Heart right ventricle (tissue), 16 donors: Measurements from ENCODE around the gene LMBRD2. TPM values are rescaled to one million over a fixed set of nuclear protein-coding genes. Genes with fewer than 3 reads are reported as not detected.
A peak's percentile ranks its signal among the peaks of the same experiment; 100 is the strongest.

Source experiments
- ATAC-seq, 8 donors: fragments of 200-7000 bp; cut with Tn5 transposase; one replicate each; pipeline ENCODE4 v1.9.1; 2020; ENCODE audit warnings: mild to moderate bottlenecking in 8 of 8, moderate library complexity in 8 of 8, moderate number of reproducible peaks in 1 of 8
- DNase-seq, 2 donors: peaks; one replicate each; pipeline ENCODE4 v3.0.0-alpha.2; 2020
- H3K27ac ChIP-seq, 10 donors: fragments of 200-600 bp; sonication (generic) in 2 of 10; one replicate each; pipeline versions ENCODE4 v1.5.0 to v1.8.0; 2020 to 2022; ENCODE audit warnings: mild to moderate bottlenecking in 3 of 10
- H3K27me3 ChIP-seq, 7 donors: fragments of 200-600 bp; one replicate each; pipeline ENCODE4 v1.8.0; 2021 to 2022; ENCODE audit warnings: mild to moderate bottlenecking in 2 of 7
- H3K36me3 ChIP-seq, 9 donors: fragments of 200-600 bp; sonication (generic) in 1 of 9; one replicate each; pipeline versions ENCODE4 v1.5.0 to v1.8.0; 2020 to 2022; ENCODE audit warnings: mild to moderate bottlenecking in 2 of 9
- H3K4me1 ChIP-seq, 9 donors: fragments of 200-600 bp; sonication (generic) in 1 of 9; one replicate each; pipeline versions ENCODE4 v1.5.0 to v1.8.0; 2020 to 2022; ENCODE audit warnings: mild to moderate bottlenecking in 4 of 9
- H3K4me3 ChIP-seq, 10 donors: fragments of 200-600 bp; sonication (generic) in 2 of 10; one replicate each; pipeline versions ENCODE4 v1.5.0 to v1.8.0; 2020 to 2022; ENCODE audit warnings: mild to moderate bottlenecking in 7 of 10, moderate library complexity in 2 of 10
- H3K9me3 ChIP-seq, 11 donors: fragments of 200-600 bp in 10 of 11; sonication (generic) in 2 of 11; one replicate each; pipeline versions ENCODE4 v1.5.0 to v1.8.0; 2013 to 2022; ENCODE audit warnings: mild to moderate bottlenecking in 2 of 11, control low read depth in 1 of 11, moderate library complexity in 1 of 11
- WGBS, 2 donors: extraction: QIAGEN DNeasy Blood & Tissue Kit; methylation state at CpG; one replicate each; pipeline ENCODE4 v1.1.7; 2013; ENCODE audit warnings: inconsistent platforms in 1 of 2; 5-methylcytosine and 5-hydroxymethylcytosine counted together
- intact Hi-C, 10 donors: fragments of 100-400 bp; cut with DNase I; formaldehyde crosslinking; loops; one replicate each; pipeline versions ENCODE4 v1.11.1 to v1.14.2; 2022
- polyA plus RNA-seq, 2 donors: library from polyadenylated mRNA; stranded (reverse); fragments of 200-250 nt; gene quantifications; one replicate each; pipeline ENCODE4 v1.2.3, GENCODE V29; 2013
- total RNA-seq, 10 donors: library from RNA; stranded (reverse); fragmentation: NEBNext Ultra II Directional in 3 of 10; extraction: Animal tissue kit (Norgen Biotek cat#: 25700) in 3 of 10; gene quantifications; one replicate each; pipeline versions ENCODE4 v1.2.1 to v1.2.4, GENCODE V29; 2021 to 2023
- TF ChIP-seq, protein P1 (sequence below), 9 donors: fragments of 200-600 bp; sonication (generic) in 2 of 9; IDR thresholded peaks; one replicate each; pipeline versions ENCODE4 v1.5.0 to v1.8.0; 2021 to 2022; ENCODE audit warnings: antibody characterized with exemption in 9 of 9, mild to moderate bottlenecking in 5 of 9, moderate library complexity in 1 of 9
- donor health status: Arrhythmogenic right ventricular cardiomyopathy.
- donor health status: ischemic (EF 13 %, LVEDD 7.1; RV severe dilation, severe dysfunction).
- donor health status: healthy with polysubstance abuse.
- donor health status: DM: no; HTN: yes; CAD: no.
- donor health status: DM: no; HTN: no; CAD: no.
- donor health status: ischemic (EF 25% LVEDD 6.9; RV normal size, moderate dysfunction).
- donor health status: ischemic (EF 25% LVEDD 5.7; RV mildly dilated, moderate dysfunction).
- donor health status: healthy.
- donor health status: DM: yes; HTN: yes; CAD: no.
- donor health status: Ischemic cardiomyopathy.
- donor health status: ischemic (EF 35%, LVEDD 5.7; RV mildly dilated, moderate dysfunction).
- donor health status: nonischemic (EF 11% LVEDD 7.7; RV severe dilation, severe dysfunction).
- donor health status: DM: yes; HTN: yes; CAD: no.
- donor health status: PGD.
- donor health status: ischemic (EF 29% LVEDD 5.4; RV normal size, mild dysfunction).
- donor health status: nonischemic (EF 23%, LVEDD 6.1; RV moderate dilation, normal function).

Gene LMBRD2
- total and polyA plus RNA-seq, 12 donors, result 2.2 to 16.5 (median 12.3) TPM

DNA sequence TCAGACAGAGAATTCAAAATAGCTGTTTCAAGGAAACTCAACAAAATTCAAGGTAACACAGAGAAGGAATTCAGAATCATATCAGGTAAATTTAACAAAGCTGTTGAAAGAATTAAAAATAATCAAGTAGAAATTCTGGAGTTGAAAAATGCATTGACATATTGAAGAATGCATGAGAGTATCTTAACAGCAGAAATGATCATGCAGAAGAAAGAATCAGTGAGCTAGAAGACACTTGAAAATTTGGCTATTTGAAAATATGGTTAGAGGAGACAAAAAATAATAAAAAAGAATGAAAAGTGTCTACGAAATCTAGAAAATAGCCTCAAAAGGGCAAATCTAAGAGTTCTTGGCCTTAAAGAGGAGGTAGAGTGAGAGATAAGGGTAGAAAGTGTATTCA, 22.9 kb downstream of the LMBRD2 start:
- H3K4me3 ChIP-seq, result no peak overlapping the region
- intact Hi-C loops, result no loop called here
- H3K27ac ChIP-seq, result no peak overlapping the region
- WGBS, 2 donors, result 95 to 100% methylated on average over 1 of the region's 1 CpG
- ATAC-seq (no peak), DNase-seq (no peak)
- H3K9me3 ChIP-seq, result peaks cover 0 to 24% (median 11%) of the 10 kb centered on the region in 11 donors
- H3K36me3 ChIP-seq, result peaks cover 0 to 57% (median 12%) of the 10 kb centered on the region in 9 donors
- H3K4me1 ChIP-seq, result peaks cover 0 to 7% (median 0%) of the 10 kb centered on the region in 9 donors
- H3K27me3 ChIP-seq, result no peaks in the 10 kb centered on the region
- TF ChIP-seq, protein P1, sequence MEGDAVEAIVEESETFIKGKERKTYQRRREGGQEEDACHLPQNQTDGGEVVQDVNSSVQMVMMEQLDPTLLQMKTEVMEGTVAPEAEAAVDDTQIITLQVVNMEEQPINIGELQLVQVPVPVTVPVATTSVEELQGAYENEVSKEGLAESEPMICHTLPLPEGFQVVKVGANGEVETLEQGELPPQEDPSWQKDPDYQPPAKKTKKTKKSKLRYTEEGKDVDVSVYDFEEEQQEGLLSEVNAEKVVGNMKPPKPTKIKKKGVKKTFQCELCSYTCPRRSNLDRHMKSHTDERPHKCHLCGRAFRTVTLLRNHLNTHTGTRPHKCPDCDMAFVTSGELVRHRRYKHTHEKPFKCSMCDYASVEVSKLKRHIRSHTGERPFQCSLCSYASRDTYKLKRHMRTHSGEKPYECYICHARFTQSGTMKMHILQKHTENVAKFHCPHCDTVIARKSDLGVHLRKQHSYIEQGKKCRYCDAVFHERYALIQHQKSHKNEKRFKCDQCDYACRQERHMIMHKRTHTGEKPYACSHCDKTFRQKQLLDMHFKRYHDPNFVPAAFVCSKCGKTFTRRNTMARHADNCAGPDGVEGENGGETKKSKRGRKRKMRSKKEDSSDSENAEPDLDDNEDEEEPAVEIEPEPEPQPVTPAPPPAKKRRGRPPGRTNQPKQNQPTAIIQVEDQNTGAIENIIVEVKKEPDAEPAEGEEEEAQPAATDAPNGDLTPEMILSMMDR (IDR thresholded peaks at IDR 0.05), result no peak

DNA sequence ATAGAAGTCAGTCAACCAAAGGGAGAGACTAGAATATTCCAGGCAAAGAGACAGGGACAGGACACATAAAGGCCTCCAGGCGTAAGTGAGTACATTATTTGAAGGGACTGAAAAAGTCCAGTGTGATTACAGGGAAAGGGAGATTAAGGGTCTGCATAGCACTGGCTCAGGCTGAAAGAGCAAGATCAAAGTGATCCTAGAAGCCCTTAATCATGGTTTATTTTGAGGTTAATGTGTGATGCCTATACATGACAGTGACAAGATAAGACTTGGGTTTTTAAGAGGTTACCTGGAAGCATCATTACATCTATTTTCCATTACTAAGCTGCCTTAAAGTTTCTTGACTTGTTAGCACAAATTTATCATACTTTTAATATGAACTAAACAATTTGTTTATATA, 25.8 kb downstream of the LMBRD2 start:
- Histone ChIP-seq H3K9me3 (peaks cover 0 to 24% (median 11%) of the 10 kb centered on the region in 11 donors), H3K4me1 (peaks cover 0 to 7% (median 0%) of the 10 kb centered on the region in 9 donors), H3K4me3 (no peak overlapping the region), H3K36me3 (peaks cover 0 to 60% (median 17%) of the 10 kb centered on the region in 9 donors), H3K27me3 (no peaks in the 10 kb centered on the region), H3K27ac (no peak overlapping the region)
- 64 to 80% methylated on average over 1 of the region's 1 CpG for WGBS, 2 donors
- TF ChIP-seq, protein P1 (IDR thresholded peaks at IDR 0.05), result no peak
- intact Hi-C loops, result no loop called here
- DNase-seq (no peak), ATAC-seq (peak in 1 of 8 donors; percentile 39)

DNA sequence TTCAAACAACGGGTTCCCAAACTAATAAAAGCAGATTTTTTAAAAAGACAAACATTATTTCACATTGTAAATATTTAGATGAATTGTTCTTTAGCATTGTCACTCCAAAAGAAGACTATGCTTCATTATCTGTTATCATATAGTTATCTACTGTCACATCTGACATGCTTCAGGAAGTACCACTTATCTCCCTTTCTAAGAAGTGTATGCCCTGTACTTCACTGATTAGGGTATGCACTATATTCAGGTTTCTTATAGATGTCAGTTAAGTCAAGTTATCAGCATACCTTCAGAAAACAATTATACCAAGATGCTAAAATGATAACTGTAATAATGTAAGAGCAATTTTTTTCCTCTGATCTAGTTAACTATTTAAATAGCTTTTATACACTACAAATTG, 40.4 kb downstream of the LMBRD2 start:
- Histone ChIP-seq H3K36me3 (peaks cover 0 to 100% (median 35%) of the 10 kb centered on the region in 9 donors), H3K4me3 (no peak overlapping the region), H3K27me3 (no peaks in the 10 kb centered on the region), H3K27ac (no peak overlapping the region), H3K9me3 (no peaks in the 10 kb centered on the region), H3K4me1 (no peaks in the 10 kb centered on the region)
- ATAC-seq (no peak), DNase-seq (no peak)
- WGBS, 2 donors, result 95 to 97% methylated on average over 1 of the region's 1 CpG
- intact Hi-C loops, result no loop called here
- TF ChIP-seq, protein P1 (IDR thresholded peaks at IDR 0.05), result no peak

DNA sequence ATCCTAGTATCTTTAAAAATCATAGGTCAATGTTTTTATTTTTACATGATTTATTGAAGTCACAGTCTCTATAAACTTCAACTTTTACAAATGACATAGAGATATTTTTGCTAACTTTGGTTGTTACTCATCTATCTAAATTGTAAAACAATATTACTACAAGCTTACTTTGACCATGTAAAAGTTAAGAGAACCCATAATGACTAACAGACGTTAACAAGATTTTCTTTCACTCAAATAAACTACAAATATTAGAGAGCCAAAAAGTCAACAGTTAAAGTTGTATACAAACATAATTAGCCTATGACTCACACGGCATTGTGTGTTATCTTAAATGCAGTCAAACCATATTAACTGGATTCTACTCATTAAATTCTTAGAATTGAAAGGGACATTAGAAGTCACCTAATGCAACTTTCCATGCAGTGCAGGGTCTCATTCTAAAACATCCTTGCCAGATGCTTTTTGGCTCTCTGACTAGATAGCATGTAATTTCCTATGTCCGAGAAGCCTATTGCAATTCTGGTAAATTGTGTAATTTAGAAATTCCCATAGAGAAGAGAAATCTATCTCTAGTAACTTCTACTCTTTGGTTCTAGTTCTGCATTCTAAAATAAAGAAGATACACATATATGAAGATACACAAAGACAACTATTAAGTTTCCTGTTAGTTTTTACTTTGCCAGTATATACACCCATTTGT, 42.8 kb downstream of the LMBRD2 start:
- no peaks in the 10 kb centered on the region for H3K27me3 ChIP-seq
- no peaks in the 10 kb centered on the region for H3K4me1 ChIP-seq
- H3K9me3 ChIP-seq, result no peaks in the 10 kb centered on the region
- intact Hi-C loops, result no loop called here
- DNase-seq, result no peak
- WGBS, 2 donors, result 89 to 92% methylated on average over 3 of the region's 3 CpGs
- no peak overlapping the region for H3K27ac ChIP-seq
- TF ChIP-seq, protein P1 (IDR thresholded peaks at IDR 0.05), result no peak
- peaks cover 0 to 100% (median 51%) of the 10 kb centered on the region in 9 donors for H3K36me3 ChIP-seq
- ATAC-seq, result no peak
- H3K4me3 ChIP-seq, result no peak overlapping the region
